HCT116 (cell line): Measurements from ENCODE around the gene ZNF804B. TPM values are rescaled to one million over a fixed set of nuclear protein-coding genes. Genes with fewer than 3 reads are reported as not detected.

ENCODE experiments used
- ATAC-seq: fragments of 200-7000 bp; cut with Tn5 transposase; 2 replicates; pipeline ENCODE4 v1.9.1; 2020; ENCODE audit warnings: mild to moderate bottlenecking, moderate library complexity
- BruUV-seq: library from RNA; stranded (reverse); fragments of 400-500 nt; replicated peaks from 2 replicates; lab custom pipeline; 2021; lab: Mats Ljungman, UMichigan
- CTCF ChIA-PET: fragments of 300-600 bp; sonication (Branson Sonifier 250); formaldehyde crosslinking; loops from one replicate; lab custom pipeline; 2021; ENCODE audit warnings: antibody characterized with exemption; lab: Charles Lee
- POLR2A ChIA-PET: fragments of 300-600, 350-600 bp; sonication (Branson Sonifier 250); formaldehyde crosslinking; loops from one replicate; lab custom pipeline; 2021; ENCODE audit warnings: antibody characterized with exemption; lab: Charles Lee
- RAD21 ChIA-PET, 2 experiments: fragments of 300-600 bp; sonication (Branson Sonifier 250); formaldehyde crosslinking; loops; one replicate each; lab custom pipeline; 2023; ENCODE audit warnings: low total read pairs in 2 of 2; ENCODE audit not compliant: uncharacterized antibody in 2 of 2, unreplicated experiment in 2 of 2, low non-redundant PET in 1 of 2; lab: Charles Lee
- DNase-seq: peaks from one replicate; pipeline ENCODE4 v3.0.0-alpha.2; 2010; ENCODE audit warnings: low read depth, low spot score
- H2AFZ ChIP-seq: fragments of 200-600 bp; shearing (Covaris generic), sonication (generic); 2 replicates; pipeline ENCODE4 v1.6.1; 2017; ENCODE audit warnings: low read depth, mixed run types, mixed read lengths, antibody characterized with exemption, low read length; ENCODE audit not compliant: poor library complexity, severe bottlenecking
- H3K27ac ChIP-seq: 2 replicates; pipeline ENCODE4 v1.5.1; 2012; ENCODE audit warnings: low read depth, low read length
- H3K27me3 ChIP-seq: fragments of 200-600 bp; sonication (generic); 2 replicates; pipeline ENCODE4 v1.6.1; 2016; ENCODE audit warnings: mixed run types, low read length, mixed read lengths; ENCODE audit not compliant: insufficient read depth
- H3K36me3 ChIP-seq, 2 experiments: fragments of 200-500 bp in 1 of 2; fragments of 200-600 bp in 1 of 2; sonication (Bioruptor generic) in 1 of 2; sonication (generic) in 1 of 2; 2 replicates each; pipeline versions ENCODE4 v1.5.1 to v1.6.1; 2014 to 2016; ENCODE audit warnings: low read length in 2 of 2, inconsistent platforms in 1 of 2, mixed read lengths in 1 of 2, mixed run types in 1 of 2; ENCODE audit not compliant: insufficient read depth in 2 of 2, control insufficient read depth in 1 of 2
- H3K4me1 ChIP-seq, 2 experiments: fragments of 200-600 bp in 1 of 2; sonication (generic) in 1 of 2; 2 replicates each; pipeline versions ENCODE4 v1.5.1 to v1.6.1; 2012 to 2017; ENCODE audit warnings: low read length in 2 of 2, inconsistent platforms in 1 of 2, mild to moderate bottlenecking in 1 of 2, mixed read lengths in 1 of 2, mixed run types in 1 of 2, moderate library complexity in 1 of 2; ENCODE audit not compliant: insufficient read depth in 2 of 2, control insufficient read depth in 1 of 2
- H3K4me2 ChIP-seq: fragments of 200-600 bp; sonication (generic); 2 replicates; pipeline ENCODE4 v1.6.1; 2017; ENCODE audit warnings: mixed run types, low read length, mixed read lengths
- H3K4me3 ChIP-seq, 2 experiments: fragments of 200-600 bp in 1 of 2; sonication (generic) in 1 of 2; replicated peaks in 1 of 2; 2 replicates each; pipeline ENCODE4 v1.5.1; 2011 to 2016; ENCODE audit warnings: low read length in 2 of 2, control low read depth in 1 of 2, low read depth in 1 of 2, mild to moderate bottlenecking in 1 of 2, mixed read lengths in 1 of 2, mixed run types in 1 of 2
- H3K79me2 ChIP-seq: fragments of 200-600 bp; sonication (generic); 2 replicates; pipeline ENCODE4 v1.6.1; 2017; ENCODE audit warnings: mild to moderate bottlenecking, mixed run types, low read length, moderate library complexity, mixed read lengths; ENCODE audit not compliant: insufficient read depth
- H3K9ac ChIP-seq: fragments of 200-600 bp; sonication (generic); 2 replicates; pipeline ENCODE4 v1.6.1; 2016; ENCODE audit warnings: low read length, mixed read lengths
- H3K9me2 ChIP-seq: fragments of 200-600 bp; sonication (generic), shearing (Covaris generic); 2 replicates; pipeline ENCODE4 v1.6.1; 2017; ENCODE audit warnings: mixed run types, mild to moderate bottlenecking, moderate library complexity; ENCODE audit not compliant: insufficient read depth
- H3K9me3 ChIP-seq, 2 experiments: fragments of 200-500 bp in 1 of 2; fragments of 200-600 bp in 1 of 2; sonication (Bioruptor generic) in 1 of 2; sonication (generic) in 1 of 2; 2 replicates each; pipeline ENCODE4 v1.6.1; 2014 to 2017; ENCODE audit warnings: low read length in 2 of 2, mixed read lengths in 2 of 2, inconsistent platforms in 1 of 2, low read depth in 1 of 2, mild to moderate bottlenecking in 1 of 2, mixed run types in 1 of 2, moderate library complexity in 1 of 2; ENCODE audit not compliant: control insufficient read depth in 1 of 2, insufficient read depth in 1 of 2
- H4K20me1 ChIP-seq: fragments of 200-600 bp; sonication (generic), shearing (Covaris generic); 2 replicates; pipeline ENCODE4 v1.6.1; 2017; ENCODE audit warnings: mixed run types, mild to moderate bottlenecking, moderate library complexity; ENCODE audit not compliant: insufficient read depth
- ATF3 ChIP-seq: IDR thresholded peaks from 2 replicates; pipeline ENCODE4 v1.6.1; 2012
- CBX3 ChIP-seq: IDR thresholded peaks from 2 replicates; pipeline ENCODE4 v1.6.1; 2012; ENCODE audit warnings: low read depth
- CEBPB ChIP-seq: IDR thresholded peaks from 2 replicates; pipeline ENCODE4 v1.6.1; 2012; ENCODE audit warnings: low read depth
- EGR1 ChIP-seq: IDR thresholded peaks from 2 replicates; pipeline ENCODE4 v1.6.1; 2012; ENCODE audit warnings: low read depth
- ELF1 ChIP-seq: IDR thresholded peaks from 2 replicates; pipeline ENCODE4 v1.6.1; 2012; ENCODE audit warnings: low read depth, borderline replicate concordance
- EZH2phosphoT487 ChIP-seq: fragments of 200-600 bp; IDR thresholded peaks from 2 replicates; pipeline ENCODE4 v1.6.1; 2018; ENCODE audit warnings: antibody characterized with exemption, borderline replicate concordance
- JUND ChIP-seq: IDR thresholded peaks from 2 replicates; pipeline ENCODE4 v1.6.1; 2012
- MAX ChIP-seq: IDR thresholded peaks from 2 replicates; pipeline ENCODE4 v1.6.1; 2012
- POLR2A ChIP-seq: IDR thresholded peaks from 2 replicates; pipeline ENCODE4 v1.7.0; 2011; ENCODE audit warnings: borderline replicate concordance; ENCODE audit not compliant: insufficient read depth, insufficient read length; ENCODE audit errors: extremely low read depth
- POLR2AphosphoS5 ChIP-seq: IDR thresholded peaks from 2 replicates; pipeline ENCODE4 v1.6.1; 2011; ENCODE audit warnings: mild to moderate bottlenecking, low read depth, low read length, moderate library complexity
- RAD21 ChIP-seq: IDR thresholded peaks from 2 replicates; pipeline ENCODE4 v1.6.1; 2012; ENCODE audit warnings: low read depth, mild to moderate bottlenecking
- REST ChIP-seq: IDR thresholded peaks from 2 replicates; pipeline ENCODE4 v1.6.1; 2012; ENCODE audit warnings: low read depth
- SIN3A ChIP-seq: IDR thresholded peaks from 2 replicates; pipeline ENCODE4 v1.6.1; 2012; ENCODE audit warnings: low read depth
- SP1 ChIP-seq: IDR thresholded peaks from 2 replicates; pipeline ENCODE4 v1.6.1; 2012; ENCODE audit warnings: low read depth
- TCF7L2 ChIP-seq: IDR thresholded peaks from 2 replicates; pipeline ENCODE4 v1.7.0; 2011; ENCODE audit warnings: borderline replicate concordance, inconsistent platforms; ENCODE audit not compliant: insufficient read depth, insufficient read length; ENCODE audit errors: extremely low read depth
- YY1 ChIP-seq: IDR thresholded peaks from 2 replicates; pipeline ENCODE4 v1.6.1; 2011; ENCODE audit warnings: low read length, low read depth, moderate library complexity, mild to moderate bottlenecking; ENCODE audit not compliant: insufficient replicate concordance; ENCODE audit errors: extremely low read depth
- ZBTB33 ChIP-seq: IDR thresholded peaks from 2 replicates; pipeline ENCODE4 v1.6.1; 2011; ENCODE audit warnings: mild to moderate bottlenecking, low read length, moderate library complexity; ENCODE audit not compliant: insufficient replicate concordance; ENCODE audit errors: extremely low read depth
- ZFX ChIP-seq: fragments of 450-650 bp; IDR thresholded peaks from 2 replicates; pipeline ENCODE4 v1.6.1; 2017
- ZNF274 ChIP-seq: fragments of 200-500 bp; sonication (Bioruptor generic); IDR thresholded peaks from 2 replicates; pipeline ENCODE4 v1.6.1; 2014; ENCODE audit warnings: mild to moderate bottlenecking, low read depth, low read length, inconsistent platforms
- intact Hi-C: fragments of 100-400 bp; cut with micrococcal nuclease; formaldehyde crosslinking; loops from 2 replicates; pipeline ENCODE4 v1.10.0; 2022
- total RNA-seq: library from RNA; stranded (reverse); gene quantifications from one replicate; pipeline ENCODE4 v1.2.1, GENCODE V29; 2021; ENCODE audit not compliant: unreplicated experiment

ZNF804B gene
- total RNA-seq, 1 experiment from 2014 or later = not detected

GRCh38 chr7:88868456-88868855 lies 109.0 kb downstream of the ZNF804B start (continued):
- TF ChIP-seq ZBTB33 = no peak
- TF ChIP-seq POLR2A = no peak
- TF ChIP-seq JUND = no peak
- no peak for TF ChIP-seq RAD21
- no peak for TF ChIP-seq EGR1

GRCh38 chr7:88881136-88881535 lies 121.6 kb downstream of the ZNF804B start:
- Histone ChIP-seq H3K79me2 (no peaks in the 10 kb centered on the region), H3K27me3 (no peaks in the 10 kb centered on the region), H3K9me3 (no peaks in the 10 kb centered on the region), H3K4me1 (no peaks in the 10 kb centered on the region), H4K20me1 (no peaks in the 10 kb centered on the region), H3K27ac (no peak overlapping the region), H3K4me3 (no peak overlapping the region), H3K9ac (no peak overlapping the region), H3K9me2 (no peaks in the 10 kb centered on the region), H2AFZ (no peak overlapping the region), H3K4me2 (no peak overlapping the region), H3K36me3 (no peaks in the 10 kb centered on the region)
- BruUV-seq = no TSS peak
- RAD21 ChIA-PET = no interaction called here
- POLR2A ChIA-PET = no interaction called here
- intact Hi-C loops = no loop called here
- CTCF ChIA-PET = no interaction called here
- ATAC-seq (no peak), DNase-seq (no peak)
- TF ChIP-seq ZFX (no peak), CBX3 (no peak), ZBTB33 (no peak), YY1 (no peak), ATF3 (no peak), MAX (no peak), CEBPB (no peak), EZH2phosphoT487 (no peak), TCF7L2 (no peak), REST (no peak), ELF1 (no peak), ZNF274 (no peak), SP1 (no peak), SIN3A (no peak), POLR2AphosphoS5 (no peak)
